Measurements from ENCODE around the gene MRPS18C. TPM values are rescaled to one million over a fixed set of nuclear protein-coding genes. Genes with fewer than 3 reads are reported as not detected.
"Not testable (repeated sequence)": the region's sequence is repeated elsewhere in the genome, so short reads cannot be mapped to it uniquely, and the experiment has no call there.

The MRPS18C gene
- total RNA-seq, 1 donor: 20.3 TPM

GRCh38 chr4:83473423-83473822, 17.6 kb downstream of the MRPS18C start:
- no peak overlapping the region for H3K4me3 ChIP-seq (ENCODE audit: low read depth, low read length)
- no peak for TF ChIP-seq CTCF (IDR thresholded peaks at IDR 0.05; ENCODE audit: insufficient read depth, low read depth, low read length)
- no peak for DNase-seq (ENCODE audit: low read depth)

GRCh38 chr4:83473966-83474365, 18.1 kb downstream of the MRPS18C start:
- TF ChIP-seq CTCF (IDR thresholded peaks at IDR 0.05; ENCODE audit: insufficient read depth, low read depth, low read length): no peak
- no peak overlapping the region for H3K4me3 ChIP-seq (ENCODE audit: low read depth, low read length)
- DNase-seq (ENCODE audit: low read depth): no peak

GRCh38 chr4:83484500-83485461, 28.9 kb downstream of the MRPS18C start, which contains the start of gene ABRAXAS1:
TSS of gene ABRAXAS1 (minus strand) at chr4:83485100. CDS start at chr4:83485072, 28 bp downstream.
- peak within 1 kb of the TSS; percentile 78 for H3K4me3 ChIP-seq (ENCODE audit: low read depth, low read length)
- no peak for TF ChIP-seq CTCF (IDR thresholded peaks at IDR 0.05; ENCODE audit: insufficient read depth, low read depth, low read length)
- peak; percentile 92 for DNase-seq (ENCODE audit: low read depth)

GRCh38 chr4:83486457-83487129, 30.7 kb downstream of the MRPS18C start:
- no peak overlapping the region for H3K4me3 ChIP-seq (ENCODE audit: low read depth, low read length)
- TF ChIP-seq CTCF (IDR thresholded peaks at IDR 0.05; ENCODE audit: insufficient read depth, low read depth, low read length): no peak
- DNase-seq (ENCODE audit: low read depth): no peak

- no peak for TF ChIP-seq CTCF (IDR thresholded peaks at IDR 0.05; ENCODE audit: insufficient read depth, low read depth, low read length)
- H3K4me3 ChIP-seq (ENCODE audit: low read depth, low read length): no peak overlapping the region
- no peak for DNase-seq (ENCODE audit: low read depth)
Observed at GRCh38 chr4:83489711-83490326, 34.0 kb downstream of the MRPS18C start.

- peak; percentile 41 for DNase-seq (ENCODE audit: low read depth)
- TF ChIP-seq CTCF (IDR thresholded peaks at IDR 0.05; ENCODE audit: insufficient read depth, low read depth, low read length): peak; percentile 87
- H3K4me3 ChIP-seq (ENCODE audit: low read depth, low read length): no peak overlapping the region
Observed at GRCh38 chr4:83490876-83491450, 35.1 kb downstream of the MRPS18C start.

- not testable (repeated sequence) for DNase-seq (ENCODE audit: low read depth); H3K4me3 ChIP-seq (ENCODE audit: low read depth, low read length)
Observed at GRCh38 chr4:83496085-83496917, 40.4 kb downstream of the MRPS18C start.
